Karpas-422 (cell line): ENCODE measurements around the gene SOCS1. TPM values are rescaled to one million over a fixed set of nuclear protein-coding genes. Genes with fewer than 3 reads are reported as not detected.
"Not testable (repeated sequence)": the region's sequence is repeated elsewhere in the genome, so short reads cannot be mapped to it uniquely, and the experiment has no call there.

Experiments used
- DNase-seq: peaks from one replicate; pipeline ENCODE4 v3.0.0-alpha.2; 2015
- H2AFZ ChIP-seq: fragments of 200-600 bp; sonication (generic); 2 replicates; pipeline ENCODE4 v1.6.1; 2014; ENCODE audit warnings: antibody characterized with exemption, low read length, mixed read lengths
- H3K27ac ChIP-seq: fragments of 200-600 bp; sonication (generic); 2 replicates; pipeline ENCODE4 v1.5.1; 2014; ENCODE audit warnings: mild to moderate bottlenecking, low read length, moderate library complexity
- H3K27me3 ChIP-seq: fragments of 200-600 bp; sonication (generic); 2 replicates; pipeline ENCODE4 v1.6.1; 2014; ENCODE audit warnings: low read length, mixed read lengths
- H3K36me3 ChIP-seq: fragments of 200-600 bp; sonication (generic); 2 replicates; pipeline ENCODE4 v1.6.1; 2014; ENCODE audit warnings: low read length, mixed read lengths; ENCODE audit not compliant: insufficient read depth
- H3K4me1 ChIP-seq: fragments of 200-600 bp; sonication (generic); 2 replicates; pipeline ENCODE4 v1.6.1; 2014; ENCODE audit warnings: mild to moderate bottlenecking, low read length, mixed read lengths
- H3K4me2 ChIP-seq: fragments of 200-600 bp; sonication (generic); 2 replicates; pipeline ENCODE4 v1.6.1; 2014; ENCODE audit warnings: low read length, low read depth, mild to moderate bottlenecking; ENCODE audit not compliant: poor library complexity, severe bottlenecking
- H3K4me3 ChIP-seq: fragments of 200-600 bp; sonication (generic); 2 replicates; pipeline ENCODE4 v1.5.1; 2014; ENCODE audit warnings: mild to moderate bottlenecking, antibody characterized with exemption, low read length, mixed read lengths
- H3K79me2 ChIP-seq: fragments of 200-600 bp; sonication (generic); 2 replicates; pipeline ENCODE4 v1.6.1; 2014; ENCODE audit warnings: mild to moderate bottlenecking, low read length, mixed read lengths
- H3K9ac ChIP-seq: fragments of 200-600 bp; sonication (generic); 2 replicates; pipeline ENCODE4 v1.6.0; 2014; ENCODE audit warnings: low read length
- H3K9me2 ChIP-seq: fragments of 200-600 bp; sonication (generic), shearing (Covaris generic); replicated peaks from 2 replicates; pipeline ENCODE4 v1.6.0; 2014; ENCODE audit warnings: mild to moderate bottlenecking, low read length, moderate library complexity; ENCODE audit not compliant: insufficient read depth
- H3K9me3 ChIP-seq: fragments of 300-700, 200-600 bp; sonication (generic); 2 replicates; pipeline ENCODE4 v1.6.1; 2014; ENCODE audit warnings: low read length, mixed read lengths
- H4K20me1 ChIP-seq: fragments of 200-600 bp; sonication (generic); 2 replicates; pipeline ENCODE4 v1.6.1; 2014; ENCODE audit warnings: mild to moderate bottlenecking, antibody characterized with exemption, low read length, low read depth; ENCODE audit not compliant: insufficient read depth
- total RNA-seq: library from RNA; depleted of rRNA; stranded (reverse); fragments of >200 nt; shearing (Covaris generic); gene quantifications from 2 replicates; pipeline ENCODE4 v1.2.3, GENCODE V29; 2014; ENCODE audit warnings: low replicate concordance

Gene SOCS1
- total RNA-seq, 1 experiment from 2014 or later, result 2.9 TPM

DNA sequence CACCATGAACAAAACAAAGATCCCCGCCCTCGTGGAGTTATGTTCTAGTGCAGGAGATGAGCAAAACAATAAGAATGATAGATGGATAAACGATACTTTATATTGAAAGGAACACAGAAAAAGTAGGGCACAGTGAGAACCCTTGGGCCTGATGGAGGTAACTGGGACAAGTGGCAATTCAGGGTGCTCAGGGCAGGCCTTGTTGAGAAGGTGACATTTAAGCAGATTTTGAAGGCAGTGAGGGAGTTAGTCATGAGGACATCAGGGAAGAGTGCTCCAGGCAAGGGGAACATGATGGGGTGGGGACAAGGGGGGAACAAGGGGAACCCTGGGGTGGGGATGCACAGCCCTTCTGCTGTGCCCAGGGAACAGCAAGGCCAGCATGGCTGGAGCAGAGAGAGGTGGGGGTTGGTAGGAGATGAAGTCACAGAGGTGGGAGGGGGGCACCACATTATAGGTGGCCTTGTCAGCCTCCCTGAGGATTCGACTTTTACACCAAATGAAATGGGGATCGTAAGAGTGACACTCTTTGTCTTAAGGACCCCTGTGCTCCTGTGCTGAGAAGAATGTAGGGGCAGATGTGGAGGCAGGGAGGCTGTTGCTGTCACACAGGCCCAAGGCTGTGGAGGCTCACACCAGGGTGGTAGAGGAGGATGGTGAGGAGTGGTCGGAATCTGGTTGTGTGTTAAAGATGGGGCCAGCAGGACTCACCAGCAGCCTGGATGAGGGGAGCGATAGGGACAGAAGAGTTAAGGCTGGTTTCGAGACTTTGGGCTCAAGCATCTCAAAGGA lies 34.3 kb upstream of the SOCS1 start:
- Histone ChIP-seq H2AFZ (no peak overlapping the region), H3K36me3 (no peaks in the 10 kb centered on the region), H3K27ac (no peak overlapping the region), H3K4me1 (peaks cover 14% of the 10 kb centered on the region), H3K79me2 (no peaks in the 10 kb centered on the region), H3K9ac (no peak overlapping the region), H3K27me3 (peaks cover 5% of the 10 kb centered on the region; the same call in 1 of the 2 replicates), H3K9me3 (no peaks in the 10 kb centered on the region), H4K20me1 (no peaks in the 10 kb centered on the region), H3K9me2 (no peaks in the 10 kb centered on the region), H3K4me2 (no peak overlapping the region), H3K4me3 (no peak overlapping the region)
- DNase-seq, result no peak

DNA sequence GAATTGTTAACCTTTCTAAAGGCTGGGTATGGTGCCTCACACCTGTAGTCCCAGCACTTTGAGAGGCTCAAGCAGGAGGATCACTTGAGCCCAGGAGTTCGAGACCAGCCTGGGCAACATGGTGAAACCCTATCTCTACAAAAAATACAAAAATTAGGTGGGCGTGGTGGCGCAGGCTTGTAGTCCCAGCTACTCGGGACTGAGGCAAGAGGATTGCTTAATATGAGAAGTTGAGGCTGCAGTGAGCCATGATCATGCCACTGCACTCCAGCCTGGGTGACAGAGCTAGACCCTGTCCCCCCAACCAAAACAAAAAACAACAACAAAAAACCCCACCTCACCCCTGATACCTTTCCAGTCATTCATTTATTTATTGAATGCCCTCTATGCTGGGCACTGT lies 33.7 kb upstream of the SOCS1 start:
- H3K9ac ChIP-seq, H2AFZ ChIP-seq, H3K9me3 ChIP-seq, H4K20me1 ChIP-seq, H3K79me2 ChIP-seq, H3K27me3 ChIP-seq, H3K36me3 ChIP-seq, H3K27ac ChIP-seq, DNase-seq, H3K9me2 ChIP-seq, H3K4me3 ChIP-seq, H3K4me2 ChIP-seq: not testable (repeated sequence)
- H3K4me1 ChIP-seq, result peaks cover 14% of the 10 kb centered on the region

DNA sequence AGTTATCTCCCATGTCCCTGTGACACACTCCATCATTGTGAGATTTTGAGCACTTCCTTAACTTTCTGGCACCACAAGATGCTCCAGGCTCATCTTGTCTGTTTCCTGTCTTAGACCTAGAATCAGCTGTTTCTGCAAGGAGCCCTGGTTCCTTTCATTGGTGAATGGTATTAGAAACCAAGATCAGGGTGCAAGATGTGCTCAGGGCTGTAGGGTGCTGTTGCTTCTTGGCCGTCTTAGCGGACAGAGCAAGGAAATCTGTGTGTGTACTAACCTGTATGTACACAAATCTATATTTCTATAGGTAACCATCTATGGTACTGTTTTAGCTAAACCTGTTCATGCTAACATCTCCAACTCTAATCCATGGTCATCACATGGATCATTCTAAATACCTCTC lies 33.2 kb upstream of the SOCS1 start:
- H3K79me2 ChIP-seq, result no peaks in the 10 kb centered on the region
- H3K36me3 ChIP-seq, result no peaks in the 10 kb centered on the region
- H4K20me1 ChIP-seq, result no peaks in the 10 kb centered on the region
- no peak overlapping the region for H3K4me2 ChIP-seq
- peaks cover 5% of the 10 kb centered on the region; the same call in 1 of the 2 replicates for H3K27me3 ChIP-seq
- H3K4me3 ChIP-seq, result no peak overlapping the region
- no peak overlapping the region for H2AFZ ChIP-seq
- no peaks in the 10 kb centered on the region for H3K9me2 ChIP-seq
- no peak overlapping the region for H3K27ac ChIP-seq
- no peaks in the 10 kb centered on the region for H3K9me3 ChIP-seq
- no peak for DNase-seq
- H3K4me1 ChIP-seq, result peaks cover 10% of the 10 kb centered on the region
- H3K9ac ChIP-seq, result no peak overlapping the region

DNA sequence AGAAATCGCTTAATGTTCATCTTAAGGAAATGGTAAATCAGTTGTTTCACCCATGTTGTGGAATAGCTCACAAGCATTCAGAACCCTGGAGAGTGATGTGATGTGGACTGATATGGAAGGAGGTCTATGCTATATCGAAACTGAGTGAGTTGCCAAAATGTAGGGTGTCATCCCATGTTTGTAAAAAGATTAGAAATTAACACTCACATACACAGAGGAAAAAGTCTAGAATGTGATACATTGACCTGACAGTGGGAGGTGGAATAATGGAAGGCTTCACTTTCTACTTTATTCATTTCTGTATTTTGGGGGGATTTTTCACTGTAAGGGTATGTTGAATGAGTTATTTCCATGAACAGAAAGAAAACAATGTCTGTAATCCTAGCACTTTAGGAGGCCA lies 29.8 kb upstream of the SOCS1 start:
- Histone ChIP-seq H3K79me2 (no peaks in the 10 kb centered on the region), H3K27me3 (peaks cover 5% of the 10 kb centered on the region; the same call in 1 of the 2 replicates), H3K4me2 (no peak overlapping the region), H2AFZ (no peak overlapping the region), H4K20me1 (no peaks in the 10 kb centered on the region), H3K36me3 (no peaks in the 10 kb centered on the region), H3K4me1 (no peaks in the 10 kb centered on the region), H3K9ac (no peak overlapping the region), H3K4me3 (no peak overlapping the region), H3K27ac (no peak overlapping the region), H3K9me3 (no peaks in the 10 kb centered on the region), H3K9me2 (no peaks in the 10 kb centered on the region)
- DNase-seq, result no peak

DNA sequence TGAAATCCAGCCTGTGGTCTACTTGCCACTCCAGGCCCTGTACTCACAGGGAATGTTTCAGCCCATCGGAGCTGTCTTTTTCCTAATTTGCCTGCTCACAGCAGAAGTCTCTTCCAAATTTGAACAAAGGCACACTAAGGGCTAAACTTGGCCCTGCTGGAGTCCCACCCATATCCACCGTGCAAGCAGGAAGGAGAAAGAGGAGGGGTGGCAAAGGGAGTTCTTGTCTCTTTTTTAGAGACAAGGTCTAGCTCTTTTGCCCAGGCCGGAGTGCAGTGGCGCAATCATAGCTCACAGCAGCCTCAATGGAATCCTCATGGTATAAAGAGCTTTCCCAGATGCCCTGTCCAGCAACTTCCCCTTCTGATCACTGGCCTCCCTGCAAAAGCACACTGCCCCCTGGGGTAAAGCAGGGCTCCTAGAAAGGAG lies 27.8 kb upstream of the SOCS1 start:
- no peak overlapping the region for H2AFZ ChIP-seq
- no peak overlapping the region for H3K4me3 ChIP-seq
- no peak overlapping the region for H3K4me2 ChIP-seq
- H3K27me3 ChIP-seq, result peaks cover 1% of the 10 kb centered on the region; the same call in 1 of the 2 replicates
- H3K36me3 ChIP-seq, result no peaks in the 10 kb centered on the region
- no peaks in the 10 kb centered on the region for H3K9me3 ChIP-seq
- H3K79me2 ChIP-seq, result no peaks in the 10 kb centered on the region
- no peak for DNase-seq
- H3K9ac ChIP-seq, result no peak overlapping the region
- no peaks in the 10 kb centered on the region for H4K20me1 ChIP-seq
- H3K4me1 ChIP-seq, result no peaks in the 10 kb centered on the region
- no peak overlapping the region for H3K27ac ChIP-seq
- no peaks in the 10 kb centered on the region for H3K9me2 ChIP-seq

DNA sequence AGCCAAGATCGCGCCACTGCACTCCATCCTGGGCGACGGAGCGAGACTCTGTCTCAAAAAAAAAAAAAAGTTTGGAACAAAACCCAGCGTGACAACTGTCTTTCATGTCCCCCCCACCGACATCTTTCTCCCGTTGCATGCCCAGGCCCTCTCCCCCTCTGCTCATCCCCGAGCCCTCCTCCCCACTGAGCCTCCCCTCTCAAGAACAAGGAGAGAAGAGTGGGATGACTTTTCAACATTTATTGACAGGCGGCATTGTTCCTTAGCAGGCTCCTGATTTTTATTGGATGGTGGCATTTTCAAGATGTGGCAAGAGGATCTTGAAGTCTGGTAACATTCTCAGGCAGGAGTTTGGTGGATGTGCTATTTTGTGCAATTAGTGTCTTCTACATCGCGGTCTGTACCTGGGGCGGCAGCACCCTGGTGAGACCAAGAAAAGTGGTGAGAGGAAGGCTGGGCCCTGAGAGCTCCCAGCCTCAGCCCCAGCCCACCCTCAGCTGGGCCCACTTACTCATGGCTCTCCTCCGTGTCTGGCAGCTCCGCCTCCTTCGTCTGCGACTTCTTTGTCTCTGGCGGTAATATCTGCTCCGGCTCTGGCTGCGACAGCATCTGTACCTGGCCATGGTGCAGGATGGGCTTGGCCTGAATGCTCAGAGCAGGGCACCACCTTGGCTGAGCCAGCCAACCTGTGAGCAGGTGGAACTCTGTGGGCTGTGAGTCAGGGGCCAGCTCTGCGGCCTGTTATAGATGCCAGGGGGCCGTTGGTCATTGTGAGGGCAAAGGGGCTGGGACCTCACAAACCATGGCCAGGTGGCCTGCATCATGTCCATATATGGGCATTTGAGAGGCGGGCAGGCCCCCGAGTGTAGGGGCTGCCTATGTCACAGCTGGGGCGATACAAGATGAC lies 24.9 kb upstream of the SOCS1 start, which contains the start of gene PRM1:
Gene PRM1, minus strand, starts transcription at position 715 of the 907 bp plus-strand sequence. Its CDS starts 92 bp downstream, at position 623.
- Histone ChIP-seq H3K27me3 (no peaks in the 10 kb centered on the region), H2AFZ (no peak within 1 kb of the TSS), H3K4me1 (no peaks in the 10 kb centered on the region), H3K9ac (no peak within 1 kb of the TSS), H3K9me2 (no peaks in the 10 kb centered on the region), H3K9me3 (no peaks in the 10 kb centered on the region), H3K79me2 (no peaks in the 10 kb centered on the region), H3K4me3 (no peak within 1 kb of the TSS), H3K27ac (no peak within 1 kb of the TSS), H3K36me3 (no peaks in the 10 kb centered on the region), H3K4me2 (no peak within 1 kb of the TSS), H4K20me1 (no peaks in the 10 kb centered on the region)
- DNase-seq, result no peak

GRCh38 chr16:11278681-11279628 lies 23.0 kb upstream of the SOCS1 start:
- Histone ChIP-seq H3K9ac (no peak overlapping the region), H3K27ac (no peak overlapping the region), H3K4me2 (no peak overlapping the region)

More at GRCh38 chr16:11278681-11279628, 23.0 kb upstream of the SOCS1 start:
- H3K79me2 ChIP-seq, result no peaks in the 10 kb centered on the region
- H3K9me3 ChIP-seq, result no peaks in the 10 kb centered on the region
- H3K4me3 ChIP-seq, result no peak overlapping the region
- no peak overlapping the region for H2AFZ ChIP-seq
- H3K36me3 ChIP-seq, result no peaks in the 10 kb centered on the region
- H3K4me1 ChIP-seq, result no peaks in the 10 kb centered on the region
- H3K9me2 ChIP-seq, result no peaks in the 10 kb centered on the region
- no peak for DNase-seq
- H4K20me1 ChIP-seq, result no peaks in the 10 kb centered on the region
- no peaks in the 10 kb centered on the region for H3K27me3 ChIP-seq
